ENCODE measurements around the gene BTBD8. TPM values are rescaled to one million over a fixed set of nuclear protein-coding genes. Genes with fewer than 3 reads are reported as not detected.

Gene BTBD8
- total RNA-seq, 2 experiments from 2014 or later: 0.28 to 3.3 TPM

DNA sequence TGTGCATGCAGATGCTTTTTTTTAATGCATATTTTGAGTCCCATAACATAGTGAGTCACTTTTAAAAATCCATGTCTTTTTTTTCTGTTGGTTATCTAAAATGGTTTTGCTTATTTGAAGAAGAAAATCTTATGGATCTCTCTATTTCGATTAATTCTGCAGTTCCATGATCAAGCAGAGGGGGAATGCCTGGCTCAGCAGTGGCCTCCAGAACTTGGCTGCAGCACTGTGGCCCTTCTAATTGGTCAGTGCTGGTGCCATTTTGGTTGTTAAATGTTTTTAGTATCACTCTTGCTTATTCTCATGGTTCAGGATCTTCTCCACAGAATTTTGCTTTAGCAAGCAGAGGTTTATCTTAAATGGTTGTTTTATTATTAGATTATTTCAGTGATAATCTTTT lies 39.2 kb upstream of the BTBD8 start:
- ChIA-PET POLR2A (no interaction called here), CTCF (ENCODE audit: unreplicated experiment) (no interaction called here)
- Histone ChIP-seq H3K4me2 (ENCODE audit: low read length) (no peak overlapping the region), H3K36me3 (ENCODE audit: insufficient read depth, low read length) (no peaks in the 10 kb centered on the region), H2AFZ (ENCODE audit: low read length) (no peak overlapping the region), H3K79me2 (ENCODE audit: insufficient read depth, low read depth, low read length) (no peaks in the 10 kb centered on the region), H4K20me1 (ENCODE audit: insufficient read depth, low read length) (no peaks in the 10 kb centered on the region), H3K9me3 (ENCODE audit: low read length) (no peaks in the 10 kb centered on the region), H3K4me3 (ENCODE audit: low read depth, low read length, poor library complexity, severe bottlenecking) (no peak overlapping the region), H3K9me2 (ENCODE audit: insufficient read depth, low read length) (no peaks in the 10 kb centered on the region), H3K4me1 (ENCODE audit: insufficient read depth, low read length, poor library complexity, severe bottlenecking) (no peaks in the 10 kb centered on the region), H3K27ac (ENCODE audit: low read depth, low read length, poor library complexity, severe bottlenecking) (no peak overlapping the region)
- no TSS peak for BruUV-seq (replicated peaks)
- no peak for TF ChIP-seq EZH2phosphoT487 (IDR thresholded peaks at IDR 0.05; ENCODE audit: borderline replicate concordance, low read depth, low read length)
- TF ChIP-seq, protein P1, sequence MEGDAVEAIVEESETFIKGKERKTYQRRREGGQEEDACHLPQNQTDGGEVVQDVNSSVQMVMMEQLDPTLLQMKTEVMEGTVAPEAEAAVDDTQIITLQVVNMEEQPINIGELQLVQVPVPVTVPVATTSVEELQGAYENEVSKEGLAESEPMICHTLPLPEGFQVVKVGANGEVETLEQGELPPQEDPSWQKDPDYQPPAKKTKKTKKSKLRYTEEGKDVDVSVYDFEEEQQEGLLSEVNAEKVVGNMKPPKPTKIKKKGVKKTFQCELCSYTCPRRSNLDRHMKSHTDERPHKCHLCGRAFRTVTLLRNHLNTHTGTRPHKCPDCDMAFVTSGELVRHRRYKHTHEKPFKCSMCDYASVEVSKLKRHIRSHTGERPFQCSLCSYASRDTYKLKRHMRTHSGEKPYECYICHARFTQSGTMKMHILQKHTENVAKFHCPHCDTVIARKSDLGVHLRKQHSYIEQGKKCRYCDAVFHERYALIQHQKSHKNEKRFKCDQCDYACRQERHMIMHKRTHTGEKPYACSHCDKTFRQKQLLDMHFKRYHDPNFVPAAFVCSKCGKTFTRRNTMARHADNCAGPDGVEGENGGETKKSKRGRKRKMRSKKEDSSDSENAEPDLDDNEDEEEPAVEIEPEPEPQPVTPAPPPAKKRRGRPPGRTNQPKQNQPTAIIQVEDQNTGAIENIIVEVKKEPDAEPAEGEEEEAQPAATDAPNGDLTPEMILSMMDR (conservative IDR thresholded peaks at IDR 0.05; ENCODE audit: low read length): no peak
- intact Hi-C loops (cut with micrococcal nuclease; ENCODE audit: unreplicated experiment): no loop called here
- DNase-seq (ENCODE audit: low spot score): no peak

DNA sequence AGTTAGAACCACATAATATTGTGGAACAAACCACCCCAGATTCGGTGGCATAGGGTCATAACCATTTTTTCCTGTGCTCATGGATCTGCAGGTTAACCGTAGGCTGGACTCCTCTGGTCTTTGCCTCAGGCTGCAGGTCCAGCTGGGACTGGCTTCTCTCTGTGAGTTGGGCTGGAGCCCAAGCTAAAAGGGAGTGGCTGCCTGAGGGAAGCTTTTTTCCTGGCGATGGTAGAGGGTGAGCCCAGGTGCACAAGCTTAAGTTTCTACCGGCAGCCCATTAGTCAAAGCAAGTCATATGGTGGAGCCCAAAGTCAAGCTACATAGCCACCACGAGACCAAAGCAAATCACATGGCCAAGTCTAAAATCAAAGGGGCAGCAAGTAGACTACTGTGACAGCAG lies 36.5 kb upstream of the BTBD8 start:
- Histone ChIP-seq H3K4me2 (ENCODE audit: low read length) (no peak overlapping the region), H3K36me3 (ENCODE audit: insufficient read depth, low read length) (no peaks in the 10 kb centered on the region), H2AFZ (ENCODE audit: low read length) (no peak overlapping the region), H3K4me3 (ENCODE audit: low read depth, low read length, poor library complexity, severe bottlenecking) (no peak overlapping the region), H4K20me1 (ENCODE audit: insufficient read depth, low read length) (no peaks in the 10 kb centered on the region), H3K9me2 (ENCODE audit: insufficient read depth, low read length) (no peaks in the 10 kb centered on the region), H3K27ac (ENCODE audit: low read depth, low read length, poor library complexity, severe bottlenecking) (no peak overlapping the region), H3K4me1 (ENCODE audit: insufficient read depth, low read length, poor library complexity, severe bottlenecking) (no peaks in the 10 kb centered on the region), H3K9me3 (ENCODE audit: low read length) (no peaks in the 10 kb centered on the region), H3K79me2 (ENCODE audit: insufficient read depth, low read depth, low read length) (no peaks in the 10 kb centered on the region)
- TF ChIP-seq EZH2phosphoT487 (IDR thresholded peaks at IDR 0.05; ENCODE audit: borderline replicate concordance, low read depth, low read length): no peak
- TF ChIP-seq, protein P1 (conservative IDR thresholded peaks at IDR 0.05; ENCODE audit: low read length): no peak
- DNase-seq (ENCODE audit: low spot score): no peak
- ChIA-PET POLR2A (no interaction called here), CTCF (ENCODE audit: unreplicated experiment) (no interaction called here)
- intact Hi-C loops (cut with micrococcal nuclease; ENCODE audit: unreplicated experiment): no loop called here
- no TSS peak for BruUV-seq (replicated peaks)

DNA sequence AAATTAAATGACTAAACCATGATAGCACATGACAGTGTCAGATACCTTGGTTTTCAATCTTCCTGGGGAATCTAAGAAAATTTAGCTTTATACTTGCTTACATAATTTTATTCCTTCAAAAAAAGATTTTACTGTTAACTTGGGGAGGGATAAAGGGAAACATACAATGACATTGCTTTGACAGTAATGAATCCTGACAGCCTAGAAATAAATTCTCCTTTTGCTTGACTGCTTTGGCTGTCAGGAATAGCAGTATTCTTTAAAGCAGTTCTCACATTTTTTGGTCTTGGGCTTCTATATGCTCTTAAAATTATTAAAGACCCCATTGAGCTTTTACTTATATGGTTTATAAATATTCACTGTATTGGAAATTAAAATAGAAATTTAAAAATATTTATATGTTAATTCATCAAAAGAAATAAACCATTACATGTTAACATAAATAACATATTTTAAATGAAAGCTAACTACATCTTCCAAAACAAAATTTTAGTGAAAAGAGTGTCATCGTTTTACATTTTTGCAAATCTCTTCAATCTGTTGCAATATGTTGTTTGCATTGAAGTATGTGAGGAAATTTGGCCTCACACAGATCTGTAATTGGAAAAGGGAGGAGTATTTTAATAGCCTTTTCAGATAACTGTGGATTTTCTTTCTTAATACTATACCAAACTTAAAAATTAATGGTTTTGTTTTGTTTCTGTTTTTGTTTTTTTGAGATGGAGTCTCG lies 34.2 kb upstream of the BTBD8 start:
- ChIA-PET POLR2A (interaction anchor here (0.6 to 0.8 kb wide), 2 partner anchors 22 to 267 kb away, joined by 3 read pairs; no protein-coding TSS in a partner anchor), CTCF (ENCODE audit: unreplicated experiment) (no interaction called here)
- Histone ChIP-seq H2AFZ (ENCODE audit: low read length) (no peak overlapping the region), H3K4me3 (ENCODE audit: low read depth, low read length, poor library complexity, severe bottlenecking) (no peak overlapping the region), H3K79me2 (ENCODE audit: insufficient read depth, low read depth, low read length) (no peaks in the 10 kb centered on the region), H3K36me3 (ENCODE audit: insufficient read depth, low read length) (no peaks in the 10 kb centered on the region), H3K27ac (ENCODE audit: low read depth, low read length, poor library complexity, severe bottlenecking) (no peak overlapping the region), H3K4me1 (ENCODE audit: insufficient read depth, low read length, poor library complexity, severe bottlenecking) (no peaks in the 10 kb centered on the region), H4K20me1 (ENCODE audit: insufficient read depth, low read length) (no peaks in the 10 kb centered on the region), H3K9me2 (ENCODE audit: insufficient read depth, low read length) (no peaks in the 10 kb centered on the region), H3K4me2 (ENCODE audit: low read length) (no peak overlapping the region), H3K9me3 (ENCODE audit: low read length) (no peaks in the 10 kb centered on the region)
- TF ChIP-seq EZH2phosphoT487 (IDR thresholded peaks at IDR 0.05; ENCODE audit: borderline replicate concordance, low read depth, low read length): no peak
- TF ChIP-seq, protein P1 (conservative IDR thresholded peaks at IDR 0.05; ENCODE audit: low read length): no peak
- intact Hi-C loops (cut with micrococcal nuclease; ENCODE audit: unreplicated experiment): no loop called here
- no peak for DNase-seq (ENCODE audit: low spot score)
- BruUV-seq (replicated peaks): no TSS peak

All from OCI-LY7 (cell line).